ENCODE results near the gene CHAD.

DNA sequence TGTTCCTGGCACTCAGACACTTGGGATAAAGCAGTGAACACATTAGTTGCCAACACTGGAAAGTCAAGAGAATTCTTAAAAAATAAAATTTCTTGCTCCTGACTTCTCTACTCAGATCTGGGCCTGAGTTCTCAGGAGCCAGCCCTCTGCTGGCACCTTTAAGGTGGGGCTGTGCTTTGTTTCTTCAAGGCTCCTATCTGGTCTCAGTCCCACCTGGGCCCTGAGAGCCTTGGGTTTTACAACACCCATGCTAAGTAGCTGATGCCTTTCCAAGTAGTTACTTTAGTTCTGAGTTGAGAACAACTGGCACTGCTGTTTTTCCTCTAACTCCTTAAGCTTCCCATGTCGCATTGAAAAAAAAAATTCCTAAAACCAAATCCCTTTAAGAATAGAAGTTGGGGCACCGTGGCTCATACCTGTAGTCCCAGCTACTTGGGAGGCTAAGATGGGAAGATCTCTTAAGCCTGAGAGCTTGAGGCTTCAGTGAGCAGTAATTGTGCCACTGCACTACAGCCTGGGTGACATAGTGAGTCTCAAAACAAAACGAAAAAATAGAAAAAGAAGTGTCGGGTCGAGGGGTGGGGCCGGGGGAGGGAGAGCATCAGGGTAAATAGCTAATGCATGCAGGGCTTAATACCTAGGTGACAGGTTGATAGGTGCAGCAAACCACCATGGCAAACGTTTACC, 16.6 kb downstream of the CHAD start:
- TF ChIP-seq, protein P1, sequence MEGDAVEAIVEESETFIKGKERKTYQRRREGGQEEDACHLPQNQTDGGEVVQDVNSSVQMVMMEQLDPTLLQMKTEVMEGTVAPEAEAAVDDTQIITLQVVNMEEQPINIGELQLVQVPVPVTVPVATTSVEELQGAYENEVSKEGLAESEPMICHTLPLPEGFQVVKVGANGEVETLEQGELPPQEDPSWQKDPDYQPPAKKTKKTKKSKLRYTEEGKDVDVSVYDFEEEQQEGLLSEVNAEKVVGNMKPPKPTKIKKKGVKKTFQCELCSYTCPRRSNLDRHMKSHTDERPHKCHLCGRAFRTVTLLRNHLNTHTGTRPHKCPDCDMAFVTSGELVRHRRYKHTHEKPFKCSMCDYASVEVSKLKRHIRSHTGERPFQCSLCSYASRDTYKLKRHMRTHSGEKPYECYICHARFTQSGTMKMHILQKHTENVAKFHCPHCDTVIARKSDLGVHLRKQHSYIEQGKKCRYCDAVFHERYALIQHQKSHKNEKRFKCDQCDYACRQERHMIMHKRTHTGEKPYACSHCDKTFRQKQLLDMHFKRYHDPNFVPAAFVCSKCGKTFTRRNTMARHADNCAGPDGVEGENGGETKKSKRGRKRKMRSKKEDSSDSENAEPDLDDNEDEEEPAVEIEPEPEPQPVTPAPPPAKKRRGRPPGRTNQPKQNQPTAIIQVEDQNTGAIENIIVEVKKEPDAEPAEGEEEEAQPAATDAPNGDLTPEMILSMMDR (IDR thresholded peaks at IDR 0.05), result no peak
- TF ChIP-seq EZH2 (IDR thresholded peaks at IDR 0.05; ENCODE audit: borderline replicate concordance, insufficient read depth, low read depth, low read length, poor library complexity, severe bottlenecking), result no peak
